Astrocyte of the hippocampus (primary cell): ENCODE results near the gene RPUSD4.

Source experiments
- DNase-seq: peaks from one replicate; pipeline ENCODE4 v3.0.0; 2011; ENCODE audit warnings: low read depth, low spot score

Gene RPUSD4

GRCh38 chr11:126157326-126158030, 54.0 kb downstream of the RPUSD4 start:
- no peak for DNase-seq

GRCh38 chr11:126156814-126157213, 54.6 kb downstream of the RPUSD4 start:
- DNase-seq, result no peak

- DNase-seq, result no peak
These were observed 55.9 kb downstream of the RPUSD4 start for GRCh38 chr11:126155402-126156187.

GRCh38 chr11:126154691-126155090, 56.8 kb downstream of the RPUSD4 start:
- no peak for DNase-seq

GRCh38 chr11:126153972-126154371, 57.5 kb downstream of the RPUSD4 start:
- peak; percentile 75 for DNase-seq

GRCh38 chr11:126153006-126153405, 58.4 kb downstream of the RPUSD4 start:
- DNase-seq, result no peak

GRCh38 chr11:126152586-126152985, 58.9 kb downstream of the RPUSD4 start:
- DNase-seq, result no peak

- no peak for DNase-seq
These were observed 59.3 kb downstream of the RPUSD4 start for GRCh38 chr11:126152152-126152551.
